HEK293 (cell line): ENCODE results near the gene LGI4.

Experiments used
- IKZF3 ChIP-seq: fragments of 450-650 bp; IDR thresholded peaks from 2 replicates; pipeline ENCODE4 v1.5.0; 2018; ENCODE audit warnings: missing biosample characterization, mild to moderate bottlenecking, missing genetic modification characterization, moderate library complexity
- KLF8 ChIP-seq: fragments of 450-650 bp; formaldehyde crosslinking; IDR thresholded peaks from 2 replicates; pipeline ENCODE4 v1.5.1; 2016; ENCODE audit warnings: missing biosample characterization, missing genetic modification characterization
- MEIS1 ChIP-seq: sonication (generic); formaldehyde crosslinking; IDR thresholded peaks from 2 replicates; pipeline ENCODE4 v1.8.1; 2022; ENCODE audit warnings: missing genetic modification reagents, mild to moderate bottlenecking, borderline replicate concordance
- MZF1 ChIP-seq: fragments of 450-650 bp; formaldehyde crosslinking; IDR thresholded peaks from 2 replicates; pipeline ENCODE4 v1.5.1; 2017; ENCODE audit warnings: missing biosample characterization, missing genetic modification characterization, borderline replicate concordance
- SALL2 ChIP-seq: fragments of 450-650 bp; formaldehyde crosslinking; IDR thresholded peaks from 2 replicates; pipeline ENCODE4 v1.5.0; 2017; ENCODE audit warnings: missing biosample characterization, mild to moderate bottlenecking, missing genetic modification characterization, borderline replicate concordance
- SP2 ChIP-seq: fragments of 450-650 bp; formaldehyde crosslinking; IDR thresholded peaks from 2 replicates; pipeline ENCODE4 v1.5.1; 2016; ENCODE audit warnings: missing biosample characterization, missing genetic modification characterization
- SP3 ChIP-seq: fragments of 450-650 bp; formaldehyde crosslinking; IDR thresholded peaks from 2 replicates; pipeline ENCODE4 v1.5.1; 2016; ENCODE audit warnings: missing biosample characterization, missing genetic modification characterization
- ZBTB17 ChIP-seq: fragments of 450-650 bp; formaldehyde crosslinking; IDR thresholded peaks from 2 replicates; pipeline ENCODE4 v1.5.1; 2016; ENCODE audit warnings: missing biosample characterization, missing genetic modification characterization
- ZNF148 ChIP-seq: fragments of 450-650 bp; formaldehyde crosslinking; IDR thresholded peaks from 2 replicates; pipeline ENCODE4 v1.5.0; 2017; ENCODE audit warnings: missing biosample characterization, missing genetic modification characterization, borderline replicate concordance
- ZNF169 ChIP-seq: fragments of 450-650 bp; formaldehyde crosslinking; IDR thresholded peaks from 2 replicates; pipeline ENCODE4 v1.5.1; 2016; ENCODE audit warnings: missing biosample characterization, missing genetic modification characterization
- ZNF175 ChIP-seq: fragments of 450-650 bp; formaldehyde crosslinking; IDR thresholded peaks from 2 replicates; pipeline ENCODE4 v1.5.1; 2016; ENCODE audit warnings: missing biosample characterization, missing genetic modification characterization
- ZNF19 ChIP-seq: fragments of 450-650 bp; formaldehyde crosslinking; IDR thresholded peaks from 2 replicates; pipeline ENCODE4; 2016; ENCODE audit warnings: missing biosample characterization, missing genetic modification characterization, low read depth
- ZNF214 ChIP-seq: fragments of 450-650 bp; formaldehyde crosslinking; IDR thresholded peaks from 2 replicates; pipeline ENCODE4 v1.5.1; 2017; ENCODE audit warnings: missing biosample characterization, mild to moderate bottlenecking, missing genetic modification characterization, borderline replicate concordance
- ZNF239 ChIP-seq: fragments of 450-650 bp; formaldehyde crosslinking; IDR thresholded peaks from 2 replicates; pipeline ENCODE4 v1.5.1; 2016; ENCODE audit warnings: missing biosample characterization, missing genetic modification characterization
- ZNF341 ChIP-seq: fragments of 450-650 bp; formaldehyde crosslinking; IDR thresholded peaks from 2 replicates; pipeline ENCODE4; 2016; ENCODE audit warnings: low read depth, missing biosample characterization, missing genetic modification characterization
- ZNF354C ChIP-seq: fragments of 450-650 bp; formaldehyde crosslinking; IDR thresholded peaks from 2 replicates; pipeline ENCODE4 v1.5.1; 2016; ENCODE audit warnings: missing biosample characterization, missing genetic modification characterization, low read depth, borderline replicate concordance
- ZNF391 ChIP-seq: fragments of 450-650 bp; formaldehyde crosslinking; IDR thresholded peaks from 2 replicates; pipeline ENCODE4 v1.5.1; 2016; ENCODE audit warnings: low read depth, missing biosample characterization, missing genetic modification characterization, borderline replicate concordance
- ZNF514 ChIP-seq: fragments of 450-650 bp; formaldehyde crosslinking; IDR thresholded peaks from 2 replicates; pipeline ENCODE4 v1.5.1; 2016; ENCODE audit warnings: missing biosample characterization, missing genetic modification characterization
- ZNF585B ChIP-seq: fragments of 450-650 bp; formaldehyde crosslinking; IDR thresholded peaks from 2 replicates; pipeline ENCODE4 v1.5.1; 2016; ENCODE audit warnings: missing biosample characterization, missing genetic modification characterization
- ZNF596 ChIP-seq: fragments of 450-650 bp; IDR thresholded peaks from 2 replicates; pipeline ENCODE4 v1.5.0; 2018; ENCODE audit warnings: missing biosample characterization, mild to moderate bottlenecking, missing genetic modification characterization, moderate library complexity
- ZNF660 ChIP-seq: fragments of 450-650 bp; IDR thresholded peaks from 2 replicates; pipeline ENCODE4 v1.5.1; 2018; ENCODE audit warnings: missing biosample characterization, mild to moderate bottlenecking, missing genetic modification characterization
- ZNF792 ChIP-seq: fragments of 450-650 bp; formaldehyde crosslinking; IDR thresholded peaks from 2 replicates; pipeline ENCODE4 v1.5.1; 2016; ENCODE audit warnings: missing biosample characterization, missing genetic modification characterization
- TF ChIP-seq, protein P1 (sequence below): fragments of 450-650 bp; formaldehyde crosslinking; IDR thresholded peaks from 2 replicates; pipeline ENCODE4 v1.5.1; 2016; ENCODE audit warnings: missing biosample characterization, missing genetic modification characterization
- TF ChIP-seq, protein P2 (sequence below): fragments of 450-650 bp; formaldehyde crosslinking; optimal IDR thresholded peaks from 2 replicates; pipeline ENCODE3; 2016; ENCODE audit warnings: missing biosample characterization, mild to moderate bottlenecking, missing genetic modification characterization
- TF ChIP-seq, protein P3 (sequence below): fragments of 450-650 bp; formaldehyde crosslinking; IDR thresholded peaks from 2 replicates; pipeline ENCODE4 v1.5.1; 2016; ENCODE audit warnings: missing biosample characterization, missing genetic modification characterization
- TF ChIP-seq, protein P4 (sequence below): fragments of 450-650 bp; formaldehyde crosslinking; IDR thresholded peaks from 2 replicates; pipeline ENCODE4 v1.5.1; 2016; ENCODE audit warnings: missing biosample characterization, missing genetic modification characterization
- TF ChIP-seq, protein P5 (sequence below): fragments of 450-650 bp; formaldehyde crosslinking; IDR thresholded peaks from 2 replicates; pipeline ENCODE4 v1.5.1; 2016; ENCODE audit warnings: missing biosample characterization, missing genetic modification characterization

Gene LGI4

DNA sequence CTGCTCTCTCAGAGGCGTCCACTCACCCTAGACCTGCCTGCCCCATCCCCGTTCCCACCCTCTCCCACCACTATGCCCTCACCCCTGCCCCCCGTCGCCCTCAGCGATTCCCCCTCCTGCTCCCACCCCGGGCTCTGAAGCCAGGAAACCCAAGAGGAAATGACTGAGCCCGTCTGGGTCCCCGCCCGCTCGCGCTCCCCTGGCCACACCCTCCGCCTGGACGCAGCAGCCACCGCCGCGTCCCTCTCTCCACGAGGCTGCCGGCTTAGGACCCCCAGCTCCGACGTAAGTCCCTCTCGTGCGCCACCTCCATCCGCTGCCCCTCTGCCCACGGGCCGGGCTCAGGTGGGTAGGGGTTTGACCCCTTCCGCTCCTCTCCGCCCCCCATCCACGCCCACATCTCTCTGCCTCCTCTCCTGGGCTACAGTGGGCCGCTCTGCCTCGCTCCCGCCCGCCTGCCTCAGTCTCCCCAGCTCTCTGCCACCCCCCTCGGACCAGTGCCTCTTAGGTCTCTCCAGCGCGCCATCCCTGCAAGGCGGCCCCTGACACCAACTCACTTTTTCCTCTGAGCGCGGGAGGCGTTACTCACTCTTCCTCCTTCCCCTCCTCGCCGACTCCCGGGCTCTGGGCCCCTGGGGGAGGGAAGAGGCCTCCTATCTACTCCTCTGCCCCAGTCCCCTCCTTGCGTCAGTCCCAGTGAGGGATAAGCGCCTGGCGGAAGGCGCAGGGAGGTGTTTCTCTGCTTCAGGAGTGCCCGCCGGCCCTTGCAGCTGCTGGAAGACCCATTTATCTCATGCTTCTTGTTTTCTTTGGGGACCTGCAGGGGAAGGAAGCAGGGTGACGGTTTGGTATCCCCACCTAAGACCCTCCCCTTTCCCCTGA is 19.9 kb upstream of the LGI4 start, which contains the start of gene FXYD5 (continued):
- TF ChIP-seq ZNF596 (tag by site-specific recombination) = no peak
- TF ChIP-seq, protein P1, sequence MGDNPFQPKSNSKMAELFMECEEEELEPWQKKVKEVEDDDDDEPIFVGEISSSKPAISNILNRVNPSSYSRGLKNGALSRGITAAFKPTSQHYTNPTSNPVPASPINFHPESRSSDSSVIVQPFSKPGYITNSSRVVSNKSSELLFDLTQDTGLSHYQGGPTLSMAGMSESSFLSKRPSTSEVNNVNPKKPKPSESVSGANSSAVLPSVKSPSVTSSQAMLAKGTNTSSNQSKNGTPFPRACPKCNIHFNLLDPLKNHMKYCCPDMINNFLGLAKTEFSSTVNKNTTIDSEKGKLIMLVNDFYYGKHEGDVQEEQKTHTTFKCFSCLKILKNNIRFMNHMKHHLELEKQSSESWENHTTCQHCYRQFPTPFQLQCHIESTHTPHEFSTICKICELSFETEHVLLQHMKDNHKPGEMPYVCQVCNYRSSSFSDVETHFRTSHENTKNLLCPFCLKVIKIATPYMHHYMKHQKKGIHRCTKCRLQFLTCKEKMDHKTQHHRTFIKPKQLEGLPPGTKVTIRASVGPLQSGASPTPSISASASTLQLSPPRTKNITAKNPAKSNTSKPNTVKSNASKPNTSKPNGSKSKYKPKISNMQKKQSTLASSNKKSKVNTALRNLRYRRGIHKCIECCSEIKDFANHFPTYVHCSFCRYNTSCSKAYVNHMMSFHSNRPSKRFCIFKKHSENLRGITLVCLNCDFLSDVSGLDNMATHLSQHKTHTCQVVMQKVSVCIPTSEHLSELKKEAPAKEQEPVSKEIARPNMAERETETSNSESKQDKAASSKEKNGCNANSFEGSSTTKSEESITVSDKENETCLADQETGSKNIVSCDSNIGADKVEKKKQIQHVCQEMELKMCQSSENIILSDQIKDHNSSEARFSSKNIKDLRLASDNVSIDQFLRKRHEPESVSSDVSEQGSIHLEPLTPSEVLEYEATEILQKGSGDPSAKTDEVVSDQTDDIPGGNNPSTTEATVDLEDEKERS (tag by site-specific recombination) = peak; percentile 49; the same call in 1 of the 2 replicates
- peak; percentile 54 for TF ChIP-seq ZNF239 (tag by site-specific recombination)
- no peak for TF ChIP-seq ZNF148 (tag by site-specific recombination)
- no peak for TF ChIP-seq ZNF214 (tag by site-specific recombination)
- TF ChIP-seq SALL2 (tag by site-specific recombination) = no peak
- TF ChIP-seq MEIS1 (CRISPR knock-in tag) = no peak
- peak; percentile 96 for TF ChIP-seq ZBTB17 (tag by site-specific recombination)
- no peak for TF ChIP-seq ZNF19 (tag by site-specific recombination)
- 0 out of 2 replicates have a peak, but pooled peaks have one; percentile 59 for TF ChIP-seq ZNF169
- peak; percentile 98 for TF ChIP-seq SP3 (tag by site-specific recombination)
- TF ChIP-seq, protein P2, sequence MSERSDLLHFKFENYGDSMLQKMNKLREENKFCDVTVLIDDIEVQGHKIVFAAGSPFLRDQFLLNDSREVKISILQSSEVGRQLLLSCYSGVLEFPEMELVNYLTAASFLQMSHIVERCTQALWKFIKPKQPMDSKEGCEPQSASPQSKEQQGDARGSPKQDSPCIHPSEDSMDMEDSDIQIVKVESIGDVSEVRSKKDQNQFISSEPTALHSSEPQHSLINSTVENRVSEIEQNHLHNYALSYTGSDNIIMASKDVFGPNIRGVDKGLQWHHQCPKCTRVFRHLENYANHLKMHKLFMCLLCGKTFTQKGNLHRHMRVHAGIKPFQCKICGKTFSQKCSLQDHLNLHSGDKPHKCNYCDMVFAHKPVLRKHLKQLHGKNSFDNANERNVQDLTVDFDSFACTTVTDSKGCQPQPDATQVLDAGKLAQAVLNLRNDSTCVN (tag by site-specific recombination) = peak; percentile 85
- peak; percentile 91 for TF ChIP-seq SP2
- peak; percentile 70; the same call in 1 of the 2 replicates for TF ChIP-seq MZF1 (tag by site-specific recombination)
- no peak for TF ChIP-seq ZNF585B (tag by site-specific recombination)
- no peak for TF ChIP-seq ZNF514 (tag by site-specific recombination)
- no peak for TF ChIP-seq ZNF354C
- TF ChIP-seq, protein P3, sequence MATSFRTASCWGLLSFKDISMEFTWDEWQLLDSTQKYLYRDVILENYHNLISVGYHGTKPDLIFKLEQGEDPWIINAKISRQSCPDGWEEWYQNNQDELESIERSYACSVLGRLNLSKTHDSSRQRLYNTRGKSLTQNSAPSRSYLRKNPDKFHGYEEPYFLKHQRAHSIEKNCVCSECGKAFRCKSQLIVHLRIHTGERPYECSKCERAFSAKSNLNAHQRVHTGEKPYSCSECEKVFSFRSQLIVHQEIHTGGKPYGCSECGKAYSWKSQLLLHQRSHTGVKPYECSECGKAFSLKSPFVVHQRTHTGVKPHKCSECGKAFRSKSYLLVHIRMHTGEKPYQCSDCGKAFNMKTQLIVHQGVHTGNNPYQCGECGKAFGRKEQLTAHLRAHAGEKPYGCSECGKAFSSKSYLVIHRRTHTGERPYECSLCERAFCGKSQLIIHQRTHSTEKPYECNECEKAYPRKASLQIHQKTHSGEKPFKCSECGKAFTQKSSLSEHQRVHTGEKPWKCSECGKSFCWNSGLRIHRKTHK (tag by site-specific recombination) = no peak
- TF ChIP-seq ZNF660 = peak; percentile 89
- peak; percentile 49 for TF ChIP-seq ZNF341 (tag by site-specific recombination)
- TF ChIP-seq, protein P4, sequence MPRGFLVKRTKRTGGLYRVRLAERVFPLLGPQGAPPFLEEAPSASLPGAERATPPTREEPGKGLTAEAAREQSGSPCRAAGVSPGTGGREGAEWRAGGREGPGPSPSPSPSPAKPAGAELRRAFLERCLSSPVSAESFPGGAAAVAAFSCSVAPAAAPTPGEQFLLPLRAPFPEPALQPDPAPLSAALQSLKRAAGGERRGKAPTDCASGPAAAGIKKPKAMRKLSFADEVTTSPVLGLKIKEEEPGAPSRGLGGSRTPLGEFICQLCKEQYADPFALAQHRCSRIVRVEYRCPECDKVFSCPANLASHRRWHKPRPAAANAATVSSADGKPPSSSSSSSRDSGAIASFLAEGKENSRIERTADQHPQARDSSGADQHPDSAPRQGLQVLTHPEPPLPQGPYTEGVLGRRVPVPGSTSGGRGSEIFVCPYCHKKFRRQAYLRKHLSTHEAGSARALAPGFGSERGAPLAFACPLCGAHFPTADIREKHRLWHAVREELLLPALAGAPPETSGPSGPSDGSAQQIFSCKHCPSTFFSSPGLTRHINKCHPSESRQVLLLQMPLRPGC (tag by site-specific recombination) = peak; percentile 77; the same call in 1 of the 2 replicates
- TF ChIP-seq, protein P5, sequence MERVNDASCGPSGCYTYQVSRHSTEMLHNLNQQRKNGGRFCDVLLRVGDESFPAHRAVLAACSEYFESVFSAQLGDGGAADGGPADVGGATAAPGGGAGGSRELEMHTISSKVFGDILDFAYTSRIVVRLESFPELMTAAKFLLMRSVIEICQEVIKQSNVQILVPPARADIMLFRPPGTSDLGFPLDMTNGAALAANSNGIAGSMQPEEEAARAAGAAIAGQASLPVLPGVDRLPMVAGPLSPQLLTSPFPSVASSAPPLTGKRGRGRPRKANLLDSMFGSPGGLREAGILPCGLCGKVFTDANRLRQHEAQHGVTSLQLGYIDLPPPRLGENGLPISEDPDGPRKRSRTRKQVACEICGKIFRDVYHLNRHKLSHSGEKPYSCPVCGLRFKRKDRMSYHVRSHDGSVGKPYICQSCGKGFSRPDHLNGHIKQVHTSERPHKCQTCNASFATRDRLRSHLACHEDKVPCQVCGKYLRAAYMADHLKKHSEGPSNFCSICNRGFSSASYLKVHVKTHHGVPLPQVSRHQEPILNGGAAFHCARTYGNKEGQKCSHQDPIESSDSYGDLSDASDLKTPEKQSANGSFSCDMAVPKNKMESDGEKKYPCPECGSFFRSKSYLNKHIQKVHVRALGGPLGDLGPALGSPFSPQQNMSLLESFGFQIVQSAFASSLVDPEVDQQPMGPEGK (tag by site-specific recombination) = peak; percentile 93
- peak; percentile 96 for TF ChIP-seq IKZF3 (tag by site-specific recombination)
- no peak for TF ChIP-seq ZNF175 (tag by site-specific recombination)
- peak; percentile 92; the same call in 1 of the 2 replicates for TF ChIP-seq ZNF792
- TF ChIP-seq ZNF391 (tag by site-specific recombination) = peak; percentile 96; the same call in 1 of the 2 replicates
- TF ChIP-seq KLF8 (tag by site-specific recombination) = peak; percentile 99
